D721Med (cell line): ENCODE measurements around the gene ELF2.

Experiments used
- DNase-seq: peaks from one replicate; pipeline ENCODE4 v3.0.0; 2011; ENCODE audit warnings: low spot score; ENCODE audit not compliant: insufficient read length
- FAIRE-seq: peaks from 2 replicates; lab custom pipeline; 2011; peaks lifted over from hg19 to GRCh38; lab: Jason Lieb, UNC
- CTCF ChIP-seq: IDR thresholded peaks from 2 replicates; pipeline ENCODE4 v1.5.1; 2012; ENCODE audit warnings: mild to moderate bottlenecking, control low read depth; ENCODE audit not compliant: insufficient read depth; ENCODE audit errors: missing control alignments

The ELF2 gene

DNA sequence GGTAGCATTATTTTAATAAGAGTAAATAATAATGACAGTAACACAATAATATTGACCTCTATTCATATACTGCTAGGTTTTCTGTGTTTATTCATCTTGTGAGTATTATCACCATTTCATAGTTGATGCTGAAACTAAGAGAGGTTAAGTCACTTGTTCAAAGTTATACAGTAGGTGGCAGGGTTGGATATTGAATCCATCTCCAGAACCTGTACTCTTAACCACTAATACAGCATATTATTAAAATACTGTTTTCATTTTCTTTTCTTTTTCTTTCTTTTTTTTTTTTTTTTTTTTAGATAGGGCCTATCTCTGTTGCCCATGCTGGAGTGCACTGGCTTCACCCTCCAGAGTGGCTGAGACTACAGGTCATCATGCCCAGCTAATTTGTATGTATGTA, 7.1 kb upstream of the ELF2 start:
- TF ChIP-seq CTCF, result peak; percentile 28
- no peak for DNase-seq
- FAIRE-seq, result no peak

- no peak for TF ChIP-seq CTCF
- peak; percentile 41 for DNase-seq
- no peak for FAIRE-seq
These were observed 1.0 kb upstream of the ELF2 start for GRCh38 chr4:139177869-139178619.

- no peak for TF ChIP-seq CTCF
- FAIRE-seq, result no peak
- no peak for DNase-seq
These were observed 543 bp downstream of the ELF2 start for GRCh38 chr4:139176302-139177048.

DNA sequence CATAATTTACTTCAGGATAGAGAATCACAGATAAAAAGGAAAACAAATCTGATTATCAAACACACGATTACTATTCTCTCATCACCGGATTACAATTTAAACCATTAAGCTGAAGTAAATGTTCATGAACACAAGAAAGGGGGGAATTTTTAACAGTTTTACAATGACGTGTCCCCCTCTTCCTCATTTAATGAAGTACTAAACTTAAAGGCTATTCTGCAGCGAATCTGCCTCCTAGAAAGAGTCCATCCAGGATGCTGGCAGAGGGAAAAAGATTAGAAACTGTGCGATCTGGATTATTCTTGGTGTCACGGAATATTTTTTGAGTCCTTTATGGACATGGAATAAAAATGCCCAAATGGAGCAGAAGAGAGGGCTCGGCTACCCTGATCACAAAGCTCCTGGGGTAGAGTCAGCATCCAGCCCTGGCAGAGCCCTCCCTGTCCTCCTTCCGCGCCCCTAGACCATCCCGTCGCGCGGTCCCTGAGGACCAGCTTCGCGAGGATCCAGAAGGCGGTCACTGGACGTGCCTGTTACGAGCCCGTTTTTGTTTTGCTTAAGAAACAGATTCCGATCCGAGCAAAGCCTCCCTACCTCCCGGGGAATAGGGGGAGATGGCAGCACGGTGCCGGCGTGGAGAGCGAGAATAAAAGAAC, 1.2 kb downstream of the ELF2 start:
- FAIRE-seq, result no peak
- no peak for TF ChIP-seq CTCF
- no peak for DNase-seq

- no peak for TF ChIP-seq CTCF
- DNase-seq (no peak), FAIRE-seq (no peak)
These were observed 4.9 kb downstream of the ELF2 start for GRCh38 chr4:139171876-139172691.

DNA sequence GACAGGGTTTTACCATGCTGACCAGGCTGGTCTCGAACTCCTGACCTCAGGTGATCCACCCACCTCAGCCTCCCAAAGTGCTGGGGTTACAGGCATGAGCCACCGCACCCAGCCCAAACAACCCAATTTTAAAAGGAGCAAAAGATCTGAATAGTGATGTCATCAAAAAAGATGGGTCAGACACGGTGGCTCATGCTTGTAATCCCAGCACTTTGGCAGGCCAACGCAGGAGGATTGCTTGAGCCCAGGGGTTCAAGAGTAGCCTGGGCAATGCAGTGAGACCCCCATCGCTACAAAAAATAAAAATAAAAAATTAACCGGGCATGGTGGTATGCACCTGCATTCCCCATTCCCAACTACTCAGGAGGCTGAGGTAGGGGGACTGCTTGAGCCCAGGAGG, 6.1 kb downstream of the ELF2 start:
- no peak for FAIRE-seq
- TF ChIP-seq CTCF, result no peak
- no peak for DNase-seq
